PC-9 (cell line): Measurements from ENCODE around the gene NXPH1. TPM values are rescaled to one million over a fixed set of nuclear protein-coding genes. Genes with fewer than 3 reads are reported as not detected.

ENCODE experiments used
- BruUV-seq: library from RNA; stranded (reverse); fragments of 400-500 nt; replicated peaks from 2 replicates; lab custom pipeline; 2021; lab: Mats Ljungman, UMichigan
- CTCF ChIA-PET: fragments of 300-600 bp; sonication (Branson Sonifier 250); formaldehyde crosslinking; loops from one replicate; lab custom pipeline; 2022; ENCODE audit warnings: antibody characterized with exemption; lab: Charles Lee
- POLR2A ChIA-PET: fragments of 300-600 bp; sonication (Branson Sonifier 250); formaldehyde crosslinking; loops from one replicate; lab custom pipeline; 2022; ENCODE audit warnings: antibody characterized with exemption; ENCODE audit not compliant: unreplicated experiment; lab: Charles Lee
- DNase-seq, 2 experiments: peaks; one replicate each; pipeline versions ENCODE4 v3.0.0 to v3.0.0-alpha.2; 2015 to 2022; ENCODE audit warnings: mixed read lengths in 1 of 2
- H2AFZ ChIP-seq: fragments of 200-600 bp; sonication (generic); 2 replicates; pipeline ENCODE4 v1.8.1; 2017; ENCODE audit warnings: antibody characterized with exemption
- H3F3A ChIP-seq: fragments of 200-600 bp; sonication (generic); 2 replicates; pipeline ENCODE4 v1.8.1; 2017; ENCODE audit warnings: antibody characterized with exemption, mild to moderate bottlenecking, low read depth; ENCODE audit not compliant: insufficient read depth
- H3K27ac ChIP-seq: fragments of 200-600 bp; sonication (generic); 2 replicates; pipeline ENCODE4 v1.6.1; 2016; ENCODE audit warnings: mixed run types
- H3K27me3 ChIP-seq: fragments of 200-600 bp; sonication (generic); 2 replicates; pipeline ENCODE4 v1.6.1; 2016; ENCODE audit warnings: low read depth, mixed run types; ENCODE audit not compliant: insufficient read depth
- H3K36me3 ChIP-seq: fragments of 200-600 bp; sonication (generic); 2 replicates; pipeline ENCODE4 v1.6.1; 2016; ENCODE audit warnings: low read depth, mixed run types
- H3K4me1 ChIP-seq: fragments of 200-600 bp; sonication (generic); replicated peaks from 2 replicates; pipeline ENCODE4 v1.6.1; 2016; ENCODE audit warnings: mixed run types; ENCODE audit not compliant: insufficient read depth
- H3K4me2 ChIP-seq: fragments of 200-600 bp; sonication (generic); 2 replicates; pipeline ENCODE4 v1.6.1; 2017; ENCODE audit warnings: mixed run types
- H3K4me3 ChIP-seq: fragments of 200-600 bp; sonication (generic); 2 replicates; pipeline ENCODE4 v1.6.1; 2016; ENCODE audit warnings: mixed run types
- H3K79me2 ChIP-seq: fragments of 200-600 bp; sonication (generic); 2 replicates; pipeline ENCODE4 v1.6.1; 2017; ENCODE audit warnings: low read depth, mixed run types
- H3K9me2 ChIP-seq: fragments of 200-600 bp; sonication (generic); 2 replicates; pipeline ENCODE4 v1.8.1; 2017; ENCODE audit warnings: mild to moderate bottlenecking; ENCODE audit not compliant: insufficient read depth
- H3K9me3 ChIP-seq: fragments of 200-600 bp; sonication (generic); 2 replicates; pipeline ENCODE4 v1.8.1; 2016; ENCODE audit warnings: low read depth; ENCODE audit not compliant: insufficient read depth
- H4K20me1 ChIP-seq: fragments of 200-600 bp; sonication (generic); 2 replicates; pipeline ENCODE4 v1.8.1; 2017; ENCODE audit not compliant: insufficient read depth
- CTCF ChIP-seq: fragments of 200-600 bp; sonication (generic); conservative IDR thresholded peaks from 2 replicates; pipeline ENCODE4 v1.6.1; 2017; ENCODE audit warnings: mixed run types, antibody characterized with exemption, mild to moderate bottlenecking, moderate library complexity
- EZH2 ChIP-seq: fragments of 200-600 bp; sonication (generic); IDR thresholded peaks from 2 replicates; pipeline ENCODE4 v1.8.0; 2017; ENCODE audit warnings: antibody characterized with exemption, low read depth
- intact Hi-C: fragments of 100-400 bp; cut with micrococcal nuclease; formaldehyde crosslinking; loops from one replicate; pipeline ENCODE4 v1.10.0; 2022; ENCODE audit not compliant: unreplicated experiment
- total RNA-seq: library from RNA; stranded (reverse); gene quantifications from 2 replicates; pipeline ENCODE4 v1.2.3, GENCODE V29; 2021

Gene NXPH1
- total RNA-seq, 1 experiment from 2014 or later, result not detected

GRCh38 chr7:8800986-8801385 is 367.6 kb downstream of the NXPH1 start:
- Histone ChIP-seq H3K27me3 (no peaks in the 10 kb centered on the region), H3K4me3 (no peak overlapping the region), H3F3A (no peaks in the 10 kb centered on the region), H3K4me1 (no peaks in the 10 kb centered on the region), H3K27ac (no peak overlapping the region), H3K79me2 (no peaks in the 10 kb centered on the region), H4K20me1 (no peaks in the 10 kb centered on the region), H3K4me2 (no peak overlapping the region), H3K9me3 (no peaks in the 10 kb centered on the region), H3K9me2 (no peaks in the 10 kb centered on the region; the same call in 1 of the 2 replicates), H3K36me3 (no peaks in the 10 kb centered on the region), H2AFZ (no peak overlapping the region)
- DNase-seq, result no peak
- BruUV-seq, result no TSS peak
- intact Hi-C loops, result no loop called here
- CTCF ChIA-PET, result no interaction called here
- TF ChIP-seq CTCF, result no peak
- TF ChIP-seq EZH2, result no peak
- POLR2A ChIA-PET, result no interaction called here

Other genes with a start within 250 kb of the NXPH1 start
- 33.8 and 58.6 TPM in 2 replicates for gene ICA1, start 171.4 kb upstream of the NXPH1 start, total RNA-seq